ENCODE data around the gene PSMA6. TPM values are rescaled to one million over a fixed set of nuclear protein-coding genes. Genes with fewer than 3 reads are reported as not detected.

The PSMA6 gene
- 122 and 187 TPM in 2 replicates for total RNA-seq

DNA sequence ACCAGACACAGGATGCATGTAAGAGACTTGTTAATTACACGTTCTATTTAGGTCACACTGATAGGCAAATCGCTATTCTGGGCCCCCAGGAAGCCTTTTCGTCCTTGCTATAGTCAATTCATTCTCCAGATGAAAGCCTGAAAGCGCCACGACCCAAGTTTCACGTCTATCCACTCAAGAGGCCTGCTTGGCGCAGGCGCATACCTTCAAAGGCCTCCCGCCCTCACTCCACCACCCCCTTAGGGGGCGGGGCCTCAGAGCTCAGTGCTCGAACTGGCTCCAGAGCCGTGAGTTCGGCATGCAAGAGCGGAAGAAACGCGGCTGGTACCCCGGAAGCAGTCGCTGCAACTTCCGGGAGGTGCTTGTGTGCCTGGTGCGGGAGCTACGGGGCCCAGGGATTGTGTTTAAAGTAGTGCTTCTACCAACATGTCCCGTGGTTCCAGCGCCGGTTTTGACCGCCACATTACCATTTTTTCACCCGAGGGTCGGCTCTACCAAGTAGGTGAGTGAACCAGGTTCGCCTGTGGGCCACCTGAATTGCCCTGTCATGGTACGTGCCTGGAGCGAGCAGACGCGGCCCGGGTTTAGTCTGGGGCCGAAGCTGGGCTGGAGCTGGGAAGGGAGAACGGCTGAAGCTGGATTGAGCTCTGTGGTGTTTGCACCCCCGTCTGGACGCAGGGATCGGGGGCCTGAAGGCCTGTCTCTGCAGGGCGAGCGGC, at the start of gene PSMA6:
Gene PSMA6, plus strand, starts transcription at position 332 of the 719 bp plus-strand sequence. Its CDS starts 95 bp downstream, at position 427.

Other genes starting within 250 kb of the PSMA6 start
- 27.9 and 39.6 TPM in 2 replicates for gene FAM177A1, start 246.1 kb upstream of the PSMA6 start, total RNA-seq
- 7.7 and 18.3 TPM in 2 replicates for gene PPP2R3C, start 170.4 kb upstream of the PSMA6 start, total RNA-seq
- 30.3 and 39.1 TPM in 2 replicates for gene PRORP, start 169.8 kb upstream of the PSMA6 start, total RNA-seq
- 76.2 and 99.9 TPM in 2 replicates for gene NFKBIA, start 112.4 kb downstream of the PSMA6 start, total RNA-seq
- not detected in 2 replicates for gene INSM2, start 241.8 kb downstream of the PSMA6 start, total RNA-seq

All from mesangial cell (primary cell).